HL-60 (cell line): ENCODE results near the gene TRDN.

Experiments used
- DNase-seq, 2 experiments: peaks; one replicate each; pipeline ENCODE4 v3.0.0-alpha.2; 2010 to 2020; ENCODE audit warnings: low read depth in 1 of 2, low spot score in 1 of 2
- H3K27ac ChIP-seq: fragments of 250-450 bp; sonication (Bioruptor Pico); replicated peaks from 2 replicates; pipeline ENCODE4 v1.5.1; 2020; ENCODE audit warnings: mild to moderate bottlenecking, moderate library complexity
- H3K27me3 ChIP-seq: fragments of 250-450 bp; sonication (Bioruptor Pico); 2 replicates; pipeline ENCODE4 v1.5.1; 2021; ENCODE audit warnings: mild to moderate bottlenecking, moderate library complexity; ENCODE audit not compliant: insufficient read depth, poor library complexity, severe bottlenecking
- H3K4me3 ChIP-seq: replicated peaks from 2 replicates; pipeline ENCODE4 v1.5.1; 2011; ENCODE audit warnings: mild to moderate bottlenecking, control low read depth, low read length; ENCODE audit not compliant: insufficient read depth
- CTCF ChIP-seq: IDR thresholded peaks from one replicate; pipeline ENCODE4 v1.5.1; 2011; ENCODE audit warnings: low read length, control low read depth, inconsistent platforms; ENCODE audit not compliant: insufficient read depth
- GABPA ChIP-seq: IDR thresholded peaks from 2 replicates; pipeline ENCODE4 v1.6.1; 2012; ENCODE audit warnings: low read depth
- POLR2AphosphoS5 ChIP-seq: IDR thresholded peaks from 2 replicates; pipeline ENCODE4 v1.6.1; 2012; ENCODE audit warnings: low read depth
- REST ChIP-seq: IDR thresholded peaks from 2 replicates; pipeline ENCODE4 v1.6.1; 2012; ENCODE audit warnings: low read depth; ENCODE audit not compliant: insufficient replicate concordance
- SPI1 ChIP-seq: IDR thresholded peaks from 2 replicates; pipeline ENCODE4 v1.6.1; 2012; ENCODE audit warnings: low read depth, mild to moderate bottlenecking, borderline replicate concordance

TRDN gene

GRCh38 chr6:123363912-123364311 lies 272.8 kb downstream of the TRDN start:
- H3K4me3 ChIP-seq, result no peak overlapping the region
- TF ChIP-seq GABPA, result no peak
- TF ChIP-seq POLR2AphosphoS5, result no peak
- no peak for TF ChIP-seq REST
- no peak for TF ChIP-seq CTCF
- no peak for TF ChIP-seq SPI1
- no peaks in the 10 kb centered on the region for H3K27me3 ChIP-seq
- H3K27ac ChIP-seq, result no peak overlapping the region
- no peak for DNase-seq

- no peak overlapping the region for H3K4me3 ChIP-seq
- no peak for DNase-seq
- no peak overlapping the region for H3K27ac ChIP-seq
- no peaks in the 10 kb centered on the region for H3K27me3 ChIP-seq
- TF ChIP-seq CTCF (no peak), GABPA (no peak), SPI1 (no peak), POLR2AphosphoS5 (no peak), REST (no peak)
Observed at GRCh38 chr6:123360359-123360758, 276.4 kb downstream of the TRDN start.

- Histone ChIP-seq H3K27ac (no peak overlapping the region), H3K4me3 (no peak overlapping the region), H3K27me3 (no peaks in the 10 kb centered on the region)
- TF ChIP-seq CTCF (no peak), SPI1 (no peak), GABPA (no peak), POLR2AphosphoS5 (no peak), REST (no peak)
- no peak for DNase-seq
Observed at GRCh38 chr6:123352705-123353104, 284.0 kb downstream of the TRDN start.
